NCI-H187 (cell line): ENCODE data around the gene LIPN.
"Not testable (repeated sequence)": the region's sequence is repeated elsewhere in the genome, so short reads cannot be mapped to it uniquely, and the experiment has no call there.

ENCODE experiments used
- DNase-seq, 2 experiments: peaks; one replicate each; lab custom pipeline; 2025; lab: John Stamatoyannopoulos, UW

LIPN gene, protein sequence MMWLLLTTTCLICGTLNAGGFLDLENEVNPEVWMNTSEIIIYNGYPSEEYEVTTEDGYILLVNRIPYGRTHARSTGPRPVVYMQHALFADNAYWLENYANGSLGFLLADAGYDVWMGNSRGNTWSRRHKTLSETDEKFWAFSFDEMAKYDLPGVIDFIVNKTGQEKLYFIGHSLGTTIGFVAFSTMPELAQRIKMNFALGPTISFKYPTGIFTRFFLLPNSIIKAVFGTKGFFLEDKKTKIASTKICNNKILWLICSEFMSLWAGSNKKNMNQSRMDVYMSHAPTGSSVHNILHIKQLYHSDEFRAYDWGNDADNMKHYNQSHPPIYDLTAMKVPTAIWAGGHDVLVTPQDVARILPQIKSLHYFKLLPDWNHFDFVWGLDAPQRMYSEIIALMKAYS

DNA sequence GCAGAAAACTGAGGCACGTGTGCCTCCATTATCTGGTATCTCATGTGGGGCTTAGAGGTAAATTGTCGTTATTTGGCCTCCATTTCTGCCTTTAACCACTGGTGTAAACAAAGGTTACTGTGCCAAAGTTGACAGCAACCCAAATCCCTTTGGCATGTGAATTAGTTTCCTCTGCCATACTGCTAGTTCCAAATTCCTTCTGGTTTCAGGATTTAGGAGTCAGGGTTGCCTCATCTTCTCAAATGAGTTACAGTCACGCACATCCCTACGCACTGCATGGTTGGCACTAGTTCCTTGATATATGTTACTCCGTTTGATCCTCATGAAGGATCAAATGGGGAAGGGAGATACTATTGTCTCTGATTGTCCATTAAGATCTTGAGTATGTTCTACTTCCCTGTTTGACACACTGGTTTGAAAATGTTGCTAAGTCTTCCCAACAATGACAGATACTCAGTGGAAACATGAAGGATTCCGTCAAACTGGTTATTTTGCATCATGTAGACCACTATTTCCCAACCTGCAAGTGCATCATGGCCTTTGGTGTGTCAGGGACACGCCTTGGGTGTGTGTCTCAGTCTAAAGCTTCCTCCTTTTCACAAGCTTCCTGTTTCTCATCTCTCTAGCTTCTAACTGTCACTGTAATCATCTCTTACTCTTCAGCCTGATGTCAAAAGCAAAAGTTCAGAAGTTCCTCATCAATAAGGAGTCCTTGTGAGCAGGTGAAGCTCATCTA lies at the start of gene LIPN:
LIPN (plus strand) TSS at position 655 of the 736 bp plus-strand sequence. CDS start 1,386 bp downstream, outside the sequence.
- DNase-seq: no peak

DNA sequence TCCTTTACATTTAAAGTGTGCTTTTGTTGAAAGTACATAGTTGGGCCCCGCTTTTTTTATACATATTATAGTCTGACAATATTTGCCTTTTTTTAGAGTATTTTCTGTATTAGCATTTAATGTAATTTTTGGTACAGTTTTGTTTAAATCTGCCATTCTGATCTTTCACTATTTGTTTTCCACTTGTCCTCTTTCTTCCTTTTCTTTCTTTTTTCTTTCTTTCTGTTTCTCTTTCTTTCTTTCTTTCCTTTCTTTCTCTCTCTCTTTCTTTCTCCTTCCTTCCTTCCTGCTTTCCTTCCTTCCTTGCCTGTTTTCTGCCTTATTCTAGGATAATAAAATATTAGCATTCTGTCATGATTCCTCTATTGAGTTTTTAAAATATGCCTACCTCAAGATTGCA lies 44.3 kb upstream of the LIPN start:
- DNase-seq: no peak

DNA sequence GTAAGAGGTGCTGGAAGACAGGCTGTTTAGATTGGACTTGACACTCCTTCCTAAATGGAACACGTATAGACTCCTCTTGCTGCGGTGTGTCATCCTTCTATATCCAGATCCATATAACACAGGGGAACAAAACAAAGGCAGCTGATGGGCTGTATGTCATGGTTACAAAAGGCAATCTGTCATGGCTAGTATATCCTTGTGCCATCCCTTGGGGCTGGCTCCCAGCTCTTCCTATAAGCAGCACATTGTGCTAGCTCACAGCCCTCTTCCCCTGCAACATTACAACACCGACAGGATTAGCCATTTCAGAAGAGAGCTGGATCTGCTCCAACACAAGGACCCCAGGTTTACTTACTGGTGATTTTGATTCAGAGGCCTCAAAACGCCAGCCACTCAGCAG lies 38.4 kb upstream of the LIPN start:
- no peak for DNase-seq

DNA sequence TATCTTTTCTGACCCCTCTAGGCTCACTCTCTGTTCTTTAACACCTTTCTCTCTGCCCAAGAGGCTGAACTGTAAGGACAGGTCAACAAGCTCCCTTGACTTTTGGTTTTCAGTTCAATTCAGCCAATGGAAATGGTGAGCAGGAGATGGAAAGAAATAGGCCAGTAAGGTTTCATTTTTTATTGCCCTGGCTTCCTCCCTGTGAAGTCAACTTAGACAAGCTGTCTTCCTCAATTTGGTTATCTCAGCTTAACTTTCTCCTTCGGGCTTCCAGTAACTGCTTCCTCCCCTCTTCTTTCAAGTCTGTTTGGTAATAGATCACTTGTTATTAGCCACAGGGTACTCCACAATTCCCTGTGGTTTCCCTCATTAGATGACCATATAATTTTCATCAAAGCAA lies 34.0 kb upstream of the LIPN start:
- no peak for DNase-seq

DNA sequence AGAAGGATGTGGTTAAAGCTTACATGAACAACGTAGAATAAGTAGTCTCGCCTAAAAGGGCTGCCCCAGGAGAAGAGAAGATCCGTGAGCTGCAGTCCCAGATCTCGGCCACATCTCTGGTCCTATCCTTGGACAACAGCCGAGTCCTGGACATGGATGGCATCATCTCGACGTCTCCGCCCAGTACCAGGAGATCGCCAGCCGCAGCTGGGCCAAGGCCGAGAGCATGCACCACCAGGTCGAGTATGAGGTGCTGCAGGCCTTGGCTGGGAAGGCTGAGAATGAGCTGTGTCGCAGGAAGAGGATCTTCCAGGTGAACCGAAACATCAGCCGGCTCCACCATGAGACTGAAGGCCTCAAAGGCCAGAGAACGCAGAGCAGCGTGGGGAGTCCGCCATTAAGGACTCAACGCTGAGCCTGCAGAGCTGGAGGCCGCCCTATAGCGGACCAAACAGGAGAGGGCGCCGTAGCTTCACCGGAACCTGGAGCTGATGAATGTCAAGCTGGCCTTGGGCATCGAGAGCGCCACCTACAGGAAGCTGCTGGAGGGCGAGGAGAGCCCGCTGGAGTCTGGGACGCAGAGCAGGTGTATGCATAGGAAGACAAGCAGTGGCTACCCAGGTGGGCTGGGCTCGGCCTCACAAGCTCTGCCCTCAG lies 31.6 kb upstream of the LIPN start:
- no peak for DNase-seq

DNA sequence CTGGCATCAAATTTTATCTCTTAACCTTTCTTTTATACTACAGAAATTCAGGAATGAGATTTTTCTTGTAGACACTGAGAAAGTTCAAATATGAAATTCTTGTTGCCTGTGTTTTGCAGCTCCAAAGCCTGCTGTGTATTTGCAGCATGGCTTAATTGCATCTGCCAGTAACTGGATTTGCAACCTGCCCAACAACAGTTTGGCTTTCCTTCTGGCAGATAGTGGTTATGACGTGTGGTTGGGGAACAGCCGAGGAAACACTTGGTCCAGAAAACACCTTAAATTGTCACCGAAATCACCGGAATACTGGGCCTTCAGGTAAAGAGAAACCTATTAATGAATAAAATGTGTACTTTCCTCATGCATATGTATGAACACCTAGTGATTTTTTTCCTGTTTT lies 29.0 kb upstream of the LIPN start:
- DNase-seq: no peak

DNA sequence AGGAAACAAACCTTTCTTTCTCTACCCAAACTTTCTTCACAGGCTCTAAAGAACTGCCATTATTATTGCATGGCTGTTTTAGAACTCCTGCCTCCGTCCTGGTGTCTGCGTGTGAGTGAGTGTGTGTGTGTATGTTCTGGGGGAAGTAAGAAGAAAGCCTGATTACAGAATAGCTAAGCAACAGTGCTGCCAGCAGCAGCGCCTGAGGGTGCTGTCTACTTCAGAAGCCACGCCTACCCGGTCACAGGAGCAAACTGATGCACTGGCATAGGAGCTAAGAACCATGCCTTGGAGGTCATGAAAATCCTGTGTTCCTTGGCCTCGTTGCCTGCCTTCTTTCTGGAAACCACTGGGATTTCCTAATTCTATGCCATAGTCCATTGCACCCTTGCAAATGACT lies 28.5 kb upstream of the LIPN start:
- no peak for DNase-seq

DNA sequence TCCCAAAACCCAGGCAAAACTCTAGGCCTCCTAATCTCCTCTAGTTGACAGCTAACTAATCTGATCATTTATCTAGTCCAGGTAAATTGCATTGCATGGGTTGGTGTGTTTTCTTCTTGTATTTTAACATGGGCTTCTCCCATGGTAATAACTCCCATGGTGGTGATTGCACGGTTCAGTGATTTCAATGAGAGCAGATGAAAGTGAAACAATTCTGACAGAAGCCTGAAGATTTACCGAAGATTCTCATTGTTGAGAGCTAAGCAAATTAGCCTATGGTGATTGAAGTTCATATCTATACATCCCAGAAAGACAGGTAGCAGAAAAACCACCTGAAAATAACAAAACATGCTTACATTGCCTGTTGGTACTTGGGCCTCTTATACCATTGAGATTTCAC lies 26.6 kb upstream of the LIPN start:
- DNase-seq: no peak

DNA sequence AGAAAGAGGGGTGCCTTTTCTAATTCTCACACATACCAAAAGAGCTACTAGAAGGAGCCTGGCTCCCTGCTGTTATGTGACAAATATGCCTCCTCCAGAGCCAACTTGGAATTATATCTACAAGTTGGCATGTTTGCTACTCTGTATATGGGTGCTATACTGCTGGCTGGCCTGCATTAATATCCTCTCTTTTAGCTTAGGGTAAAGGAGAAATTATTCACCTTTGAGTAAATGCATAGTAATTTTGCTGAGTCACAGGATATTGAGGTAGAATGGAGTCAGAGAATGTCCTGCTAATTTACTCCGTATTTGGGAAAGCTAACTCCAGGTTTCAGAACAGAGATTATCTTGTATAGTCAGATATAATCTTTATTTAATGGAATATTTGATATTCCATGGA lies 24.2 kb upstream of the LIPN start:
- DNase-seq: no peak

DNA sequence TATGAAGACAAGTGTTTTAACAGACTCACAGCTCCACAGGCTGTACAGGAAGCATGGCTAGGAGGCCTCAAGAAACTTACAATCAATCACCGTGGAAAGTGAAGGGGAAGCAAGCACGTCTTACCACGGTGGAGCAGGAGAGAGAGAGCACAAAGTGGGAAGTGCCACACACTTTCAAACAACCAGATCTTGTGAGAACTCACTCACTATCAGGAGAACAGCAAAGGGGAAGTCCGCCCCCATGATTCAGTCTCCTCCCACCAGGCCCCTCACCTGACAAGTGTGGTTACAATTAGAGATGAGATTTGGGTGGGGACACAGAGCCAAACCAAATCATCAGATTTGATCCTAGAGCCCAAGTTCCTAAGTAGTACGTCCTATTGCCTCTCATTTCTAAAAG lies 17.9 kb upstream of the LIPN start:
- DNase-seq: not testable (repeated sequence)

DNA sequence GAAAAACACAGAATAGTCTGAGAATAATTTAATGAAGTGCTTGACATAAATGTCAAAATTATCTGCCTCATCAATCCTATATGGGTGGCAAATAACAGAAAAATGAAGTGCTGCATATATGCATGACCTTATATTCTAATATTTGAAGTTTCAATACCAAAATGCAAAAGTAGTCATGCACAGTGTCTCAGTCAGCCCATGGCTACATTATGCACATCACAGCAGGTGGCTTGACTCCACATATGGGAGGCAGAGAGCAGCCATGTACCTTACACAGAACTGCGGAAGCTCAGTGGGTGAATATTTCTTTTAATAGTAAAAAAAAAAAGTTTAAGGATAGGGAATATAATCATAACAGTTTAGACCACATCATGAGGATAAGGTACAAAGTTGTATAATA lies 17.4 kb upstream of the LIPN start:
- DNase-seq: no peak

DNA sequence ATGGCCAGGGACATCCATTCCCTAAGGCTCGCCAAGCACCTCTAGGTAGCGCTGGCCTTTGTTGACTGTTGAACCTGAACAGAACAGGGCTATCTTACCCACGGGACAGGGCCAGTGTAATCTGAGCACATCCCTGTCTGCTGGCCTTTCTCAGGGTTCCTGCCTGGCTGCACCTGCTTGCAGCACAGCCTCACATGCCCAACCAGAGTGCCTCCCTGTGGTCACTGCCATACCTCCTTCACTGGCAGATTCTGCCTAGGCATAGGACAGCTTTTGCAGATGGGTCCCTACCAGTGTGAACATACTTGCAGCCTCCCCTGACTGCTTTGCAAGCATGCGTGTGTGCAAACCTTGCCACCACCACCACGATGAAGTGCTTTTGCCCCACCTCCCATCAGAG lies 15.8 kb upstream of the LIPN start:
- DNase-seq: no peak

DNA sequence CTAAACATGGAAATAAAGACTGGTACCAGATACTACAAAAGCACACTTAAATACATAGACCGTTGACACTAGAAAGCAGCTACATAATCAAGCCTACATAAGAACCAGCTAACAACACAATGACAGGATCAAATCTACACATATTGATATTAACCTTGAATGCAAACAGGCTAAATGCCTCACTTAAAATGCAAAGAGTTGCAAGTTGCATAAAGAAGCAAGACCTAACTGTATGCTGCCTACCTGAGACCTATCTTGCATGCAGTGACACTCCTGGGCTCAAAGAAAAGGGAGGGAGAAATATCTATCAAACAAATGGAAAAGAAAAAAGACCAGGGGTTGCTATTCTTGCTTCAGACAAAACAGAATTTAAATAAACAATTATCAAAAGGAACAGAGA lies 14.2 kb upstream of the LIPN start:
- no peak for DNase-seq

DNA sequence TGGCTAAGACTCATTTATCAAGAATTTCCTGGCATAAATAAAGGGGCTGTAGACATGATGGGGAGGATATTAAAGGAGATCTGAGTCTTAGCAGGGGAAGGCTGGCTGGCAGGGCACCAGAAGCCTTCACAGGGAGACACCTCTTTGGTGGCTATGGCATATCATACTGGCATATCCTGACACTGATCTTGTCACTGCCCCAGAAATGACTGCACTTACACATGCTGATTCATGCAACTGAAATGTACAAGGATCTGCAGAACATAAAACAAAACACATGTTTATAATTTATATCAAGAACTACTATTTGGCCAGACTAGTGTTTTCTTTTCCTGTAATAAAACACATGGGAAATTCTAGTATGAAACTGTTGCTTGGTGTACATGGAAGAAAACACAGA lies 5.5 kb upstream of the LIPN start:
- DNase-seq: no peak

DNA sequence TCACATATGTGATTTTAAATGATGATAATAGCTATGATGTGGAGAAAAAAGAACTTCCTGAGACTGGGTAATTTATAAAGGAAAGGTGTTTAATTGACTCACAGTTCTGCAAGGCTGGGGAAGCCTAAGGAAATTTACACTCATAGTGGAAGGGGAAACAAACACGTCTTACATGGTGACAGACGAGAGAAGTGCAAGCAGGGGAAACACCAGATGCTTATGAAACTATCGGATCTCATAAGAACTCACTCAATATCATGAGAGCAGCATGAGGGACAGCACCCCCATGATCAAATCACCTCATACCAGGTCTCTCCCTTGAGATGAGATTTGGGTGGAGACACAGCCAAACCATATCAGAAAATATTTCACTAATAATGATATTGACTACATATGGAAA lies 4.1 kb upstream of the LIPN start:
- no peak for DNase-seq

DNA sequence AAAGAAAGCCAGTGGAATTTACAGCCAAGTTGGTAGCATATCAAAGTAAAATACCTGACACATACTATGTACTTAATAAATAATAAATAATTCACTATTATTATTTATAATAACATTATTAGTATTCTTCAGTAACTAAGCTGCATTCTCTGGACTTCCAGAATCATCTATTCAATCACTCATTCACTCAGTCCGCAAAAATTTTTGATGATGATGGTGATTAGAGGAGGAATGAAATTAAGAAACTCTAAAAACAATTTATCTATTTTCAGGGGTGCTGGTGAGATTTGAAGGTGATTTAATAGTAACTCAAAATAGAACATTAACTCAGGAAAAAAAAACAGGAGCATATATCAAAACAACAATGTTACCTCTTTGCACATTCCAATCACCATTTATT lies 3.2 kb upstream of the LIPN start:
- no peak for DNase-seq

DNA sequence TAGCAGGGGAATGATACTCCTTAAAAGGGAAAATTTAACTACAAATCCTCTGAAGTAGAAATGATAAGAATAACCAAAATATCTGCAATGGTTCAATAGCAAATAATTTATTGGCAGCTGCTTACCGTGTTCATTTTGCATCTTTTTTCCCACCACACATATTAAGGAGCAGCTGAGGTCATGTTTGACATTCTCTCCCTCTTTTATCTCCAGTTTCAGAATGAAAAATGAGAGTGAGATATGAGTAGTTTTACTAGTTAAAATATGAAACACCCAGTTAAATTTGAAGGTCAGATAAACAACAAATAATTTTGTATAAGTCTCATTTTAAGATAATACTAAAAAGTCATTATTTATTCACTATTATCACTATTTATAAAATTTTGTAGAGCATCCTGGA lies 3.1 kb downstream of the LIPN start:
- no peak for DNase-seq

DNA sequence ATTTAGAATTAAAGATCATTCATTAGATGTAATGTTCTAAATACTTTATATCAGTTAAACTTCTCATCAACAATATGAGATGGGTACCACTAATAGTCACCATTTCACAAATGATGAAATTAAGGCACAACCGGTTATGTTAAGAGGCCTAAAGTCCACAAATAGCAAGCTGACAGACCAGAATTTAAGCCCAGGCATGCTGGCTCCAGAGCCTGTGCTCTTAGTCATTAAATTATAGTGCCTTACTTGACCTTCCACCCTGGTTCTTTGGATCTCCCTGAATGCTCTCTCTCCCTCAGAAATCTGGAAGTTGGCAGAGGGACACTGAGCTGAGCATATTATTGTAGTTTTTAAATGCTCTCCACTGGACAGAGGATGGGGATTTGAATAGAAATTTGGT lies 3.6 kb downstream of the LIPN start:
- DNase-seq: no peak

DNA sequence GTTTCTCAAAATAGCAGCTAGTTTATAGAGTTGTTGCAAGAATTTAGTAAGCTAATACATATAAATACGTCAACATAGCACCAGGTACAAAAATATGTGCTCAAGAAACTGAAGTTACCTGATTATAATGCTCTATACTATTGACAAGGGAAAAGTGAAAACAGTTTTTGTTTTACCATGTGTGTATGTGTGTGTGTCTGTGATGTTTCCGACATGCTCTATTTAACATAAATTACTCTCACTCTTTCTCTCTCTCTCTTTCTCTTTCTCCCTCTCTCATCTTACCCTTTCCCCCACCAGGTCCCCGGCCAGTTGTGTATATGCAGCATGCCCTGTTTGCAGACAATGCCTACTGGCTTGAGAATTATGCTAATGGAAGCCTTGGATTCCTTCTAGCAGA lies 4.3 kb downstream of the LIPN start:
- DNase-seq: no peak

DNA sequence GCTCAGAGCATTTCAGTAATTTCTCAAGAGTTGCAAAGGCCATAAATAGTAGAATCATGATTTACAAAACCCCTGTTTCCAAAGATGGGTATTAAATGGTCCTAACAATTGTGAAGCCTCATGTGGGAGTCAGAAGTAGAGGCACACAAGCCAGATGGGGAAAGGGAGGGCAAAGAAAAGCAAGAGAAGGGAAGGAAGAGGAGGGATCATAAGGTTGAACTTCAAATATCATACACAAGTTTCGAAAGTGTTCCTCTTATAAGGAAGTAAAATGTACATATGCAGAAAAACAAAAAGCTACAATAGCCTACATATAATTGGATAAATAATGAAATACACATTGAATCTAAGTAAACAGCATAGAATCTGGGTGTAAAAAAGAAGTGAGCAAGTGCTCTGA lies 6.0 kb downstream of the LIPN start:
- DNase-seq: no peak

DNA sequence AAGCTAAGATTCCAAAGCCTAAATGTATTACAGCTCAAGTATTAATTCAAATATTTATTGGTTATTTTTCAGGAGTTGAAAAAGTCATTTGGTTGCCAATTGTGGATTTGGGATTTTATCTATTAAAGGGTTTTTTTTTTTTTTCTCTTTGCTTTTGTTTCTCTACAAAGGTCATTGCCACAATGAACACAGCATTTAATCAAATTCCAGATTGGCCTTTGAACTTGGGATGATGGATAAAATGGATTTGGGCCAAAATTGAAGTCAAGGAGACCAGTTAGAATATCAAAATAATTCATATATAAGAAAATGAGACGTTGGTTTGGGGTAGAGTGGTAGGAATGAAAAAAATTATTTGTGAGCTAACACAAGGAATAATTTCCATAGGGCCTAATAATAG lies 9.6 kb downstream of the LIPN start:
- no peak for DNase-seq

DNA sequence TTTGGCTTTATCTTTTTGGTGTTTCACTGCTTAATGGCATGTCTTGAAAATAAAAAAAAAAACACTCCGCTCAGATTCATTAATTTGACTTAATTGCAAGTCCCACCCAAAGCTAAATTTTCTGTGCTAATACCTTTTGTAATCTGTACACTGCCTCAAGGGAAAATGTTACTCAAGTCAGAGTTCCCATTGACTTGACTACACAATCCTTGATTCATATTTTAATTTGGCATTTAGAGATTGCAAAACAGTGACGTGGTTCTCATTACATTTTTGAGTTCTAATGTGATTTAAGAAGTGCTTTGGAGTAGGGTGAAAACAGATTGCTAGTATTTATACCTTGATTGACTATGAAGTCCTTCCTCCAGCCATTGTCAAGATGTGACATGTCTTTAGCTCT lies 21.4 kb downstream of the LIPN start:
- DNase-seq: no peak

DNA sequence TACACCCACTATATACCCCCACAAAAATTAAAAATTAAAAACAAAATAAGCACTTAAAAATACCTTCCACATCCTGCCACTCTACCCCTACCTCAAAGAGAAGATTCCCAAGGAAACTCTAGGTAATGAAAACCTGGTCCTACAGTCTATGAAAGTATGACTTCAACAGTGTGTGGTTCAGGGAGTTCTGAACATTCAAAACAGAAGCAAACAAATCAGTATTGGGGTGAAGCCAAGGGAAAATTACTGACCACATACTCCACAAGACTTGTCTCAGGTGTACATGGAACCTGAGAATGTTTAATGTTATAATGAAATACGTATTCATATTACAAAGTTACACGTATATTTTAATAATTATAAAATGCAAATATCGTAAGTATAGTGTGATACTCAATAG lies 22.4 kb downstream of the LIPN start:
- no peak for DNase-seq
